HCT116 (cell line): Measurements from ENCODE around the gene HBP1. TPM values are rescaled to one million over a fixed set of nuclear protein-coding genes. Genes with fewer than 3 reads are reported as not detected.

Experiments
- ATAC-seq: fragments of 200-7000 bp; cut with Tn5 transposase; 2 replicates; pipeline ENCODE4 v1.9.1; 2020; ENCODE audit warnings: mild to moderate bottlenecking, moderate library complexity
- BruUV-seq: library from RNA; stranded (reverse); fragments of 400-500 nt; replicated peaks from 2 replicates; lab custom pipeline; 2021; lab: Mats Ljungman, UMichigan
- CTCF ChIA-PET: fragments of 300-600 bp; sonication (Branson Sonifier 250); formaldehyde crosslinking; loops from one replicate; lab custom pipeline; 2021; ENCODE audit warnings: antibody characterized with exemption; lab: Charles Lee
- POLR2A ChIA-PET: fragments of 300-600, 350-600 bp; sonication (Branson Sonifier 250); formaldehyde crosslinking; loops from one replicate; lab custom pipeline; 2021; ENCODE audit warnings: antibody characterized with exemption; lab: Charles Lee
- RAD21 ChIA-PET, 2 experiments: fragments of 300-600 bp; sonication (Branson Sonifier 250); formaldehyde crosslinking; loops; one replicate each; lab custom pipeline; 2023; ENCODE audit warnings: low total read pairs in 2 of 2; ENCODE audit not compliant: uncharacterized antibody in 2 of 2, unreplicated experiment in 2 of 2, low non-redundant PET in 1 of 2; lab: Charles Lee
- DNase-seq: peaks from one replicate; pipeline ENCODE4 v3.0.0-alpha.2; 2010; ENCODE audit warnings: low read depth, low spot score
- H2AFZ ChIP-seq: fragments of 200-600 bp; shearing (Covaris generic), sonication (generic); 2 replicates; pipeline ENCODE4 v1.6.1; 2017; ENCODE audit warnings: low read depth, mixed run types, mixed read lengths, antibody characterized with exemption, low read length; ENCODE audit not compliant: poor library complexity, severe bottlenecking
- H3K27ac ChIP-seq: 2 replicates; pipeline ENCODE4 v1.5.1; 2012; ENCODE audit warnings: low read depth, low read length
- H3K27me3 ChIP-seq: fragments of 200-600 bp; sonication (generic); 2 replicates; pipeline ENCODE4 v1.6.1; 2016; ENCODE audit warnings: mixed run types, low read length, mixed read lengths; ENCODE audit not compliant: insufficient read depth
- H3K36me3 ChIP-seq, 2 experiments: fragments of 200-500 bp in 1 of 2; fragments of 200-600 bp in 1 of 2; sonication (Bioruptor generic) in 1 of 2; sonication (generic) in 1 of 2; 2 replicates each; pipeline versions ENCODE4 v1.5.1 to v1.6.1; 2014 to 2016; ENCODE audit warnings: low read length in 2 of 2, inconsistent platforms in 1 of 2, mixed read lengths in 1 of 2, mixed run types in 1 of 2; ENCODE audit not compliant: insufficient read depth in 2 of 2, control insufficient read depth in 1 of 2
- H3K4me1 ChIP-seq, 2 experiments: fragments of 200-600 bp in 1 of 2; sonication (generic) in 1 of 2; 2 replicates each; pipeline versions ENCODE4 v1.5.1 to v1.6.1; 2012 to 2017; ENCODE audit warnings: low read length in 2 of 2, inconsistent platforms in 1 of 2, mild to moderate bottlenecking in 1 of 2, mixed read lengths in 1 of 2, mixed run types in 1 of 2, moderate library complexity in 1 of 2; ENCODE audit not compliant: insufficient read depth in 2 of 2, control insufficient read depth in 1 of 2
- H3K4me2 ChIP-seq: fragments of 200-600 bp; sonication (generic); 2 replicates; pipeline ENCODE4 v1.6.1; 2017; ENCODE audit warnings: mixed run types, low read length, mixed read lengths
- H3K4me3 ChIP-seq, 2 experiments: fragments of 200-600 bp in 1 of 2; sonication (generic) in 1 of 2; replicated peaks in 1 of 2; 2 replicates each; pipeline ENCODE4 v1.5.1; 2011 to 2016; ENCODE audit warnings: low read length in 2 of 2, control low read depth in 1 of 2, low read depth in 1 of 2, mild to moderate bottlenecking in 1 of 2, mixed read lengths in 1 of 2, mixed run types in 1 of 2
- H3K79me2 ChIP-seq: fragments of 200-600 bp; sonication (generic); 2 replicates; pipeline ENCODE4 v1.6.1; 2017; ENCODE audit warnings: mild to moderate bottlenecking, mixed run types, low read length, moderate library complexity, mixed read lengths; ENCODE audit not compliant: insufficient read depth
- H3K9ac ChIP-seq: fragments of 200-600 bp; sonication (generic); 2 replicates; pipeline ENCODE4 v1.6.1; 2016; ENCODE audit warnings: low read length, mixed read lengths
- H3K9me2 ChIP-seq: fragments of 200-600 bp; sonication (generic), shearing (Covaris generic); 2 replicates; pipeline ENCODE4 v1.6.1; 2017; ENCODE audit warnings: mixed run types, mild to moderate bottlenecking, moderate library complexity; ENCODE audit not compliant: insufficient read depth
- H3K9me3 ChIP-seq, 2 experiments: fragments of 200-500 bp in 1 of 2; fragments of 200-600 bp in 1 of 2; sonication (Bioruptor generic) in 1 of 2; sonication (generic) in 1 of 2; 2 replicates each; pipeline ENCODE4 v1.6.1; 2014 to 2017; ENCODE audit warnings: low read length in 2 of 2, mixed read lengths in 2 of 2, inconsistent platforms in 1 of 2, low read depth in 1 of 2, mild to moderate bottlenecking in 1 of 2, mixed run types in 1 of 2, moderate library complexity in 1 of 2; ENCODE audit not compliant: control insufficient read depth in 1 of 2, insufficient read depth in 1 of 2
- H4K20me1 ChIP-seq: fragments of 200-600 bp; sonication (generic), shearing (Covaris generic); 2 replicates; pipeline ENCODE4 v1.6.1; 2017; ENCODE audit warnings: mixed run types, mild to moderate bottlenecking, moderate library complexity; ENCODE audit not compliant: insufficient read depth
- ATF3 ChIP-seq: IDR thresholded peaks from 2 replicates; pipeline ENCODE4 v1.6.1; 2012
- CBX3 ChIP-seq: IDR thresholded peaks from 2 replicates; pipeline ENCODE4 v1.6.1; 2012; ENCODE audit warnings: low read depth
- ELF1 ChIP-seq: IDR thresholded peaks from 2 replicates; pipeline ENCODE4 v1.6.1; 2012; ENCODE audit warnings: low read depth, borderline replicate concordance
- FOSL1 ChIP-seq: IDR thresholded peaks from 2 replicates; pipeline ENCODE4 v1.6.1; 2012; ENCODE audit warnings: low read depth
- MAX ChIP-seq: IDR thresholded peaks from 2 replicates; pipeline ENCODE4 v1.6.1; 2012
- POLR2A ChIP-seq: IDR thresholded peaks from 2 replicates; pipeline ENCODE4 v1.7.0; 2011; ENCODE audit warnings: borderline replicate concordance; ENCODE audit not compliant: insufficient read depth, insufficient read length; ENCODE audit errors: extremely low read depth
- POLR2AphosphoS5 ChIP-seq: IDR thresholded peaks from 2 replicates; pipeline ENCODE4 v1.6.1; 2011; ENCODE audit warnings: mild to moderate bottlenecking, low read depth, low read length, moderate library complexity
- SIN3A ChIP-seq: IDR thresholded peaks from 2 replicates; pipeline ENCODE4 v1.6.1; 2012; ENCODE audit warnings: low read depth
- SP1 ChIP-seq: IDR thresholded peaks from 2 replicates; pipeline ENCODE4 v1.6.1; 2012; ENCODE audit warnings: low read depth
- SRF ChIP-seq: IDR thresholded peaks from 2 replicates; pipeline ENCODE4 v1.6.1; 2012; ENCODE audit warnings: low read depth
- YY1 ChIP-seq: IDR thresholded peaks from 2 replicates; pipeline ENCODE4 v1.6.1; 2011; ENCODE audit warnings: low read length, low read depth, moderate library complexity, mild to moderate bottlenecking; ENCODE audit not compliant: insufficient replicate concordance; ENCODE audit errors: extremely low read depth
- ZBTB33 ChIP-seq: IDR thresholded peaks from 2 replicates; pipeline ENCODE4 v1.6.1; 2011; ENCODE audit warnings: mild to moderate bottlenecking, low read length, moderate library complexity; ENCODE audit not compliant: insufficient replicate concordance; ENCODE audit errors: extremely low read depth
- ZFX ChIP-seq: fragments of 450-650 bp; IDR thresholded peaks from 2 replicates; pipeline ENCODE4 v1.6.1; 2017
- intact Hi-C: fragments of 100-400 bp; cut with micrococcal nuclease; formaldehyde crosslinking; loops from 2 replicates; pipeline ENCODE4 v1.10.0; 2022
- total RNA-seq: library from RNA; stranded (reverse); gene quantifications from one replicate; pipeline ENCODE4 v1.2.1, GENCODE V29; 2021; ENCODE audit not compliant: unreplicated experiment

The HBP1 gene
- total RNA-seq, 1 experiment from 2014 or later: 24.3 TPM

- H3K9me2 ChIP-seq: no peaks in the 10 kb centered on the region
- H3K9me3 ChIP-seq: no peaks in the 10 kb centered on the region
- no peak overlapping the region for H3K27ac ChIP-seq
- intact Hi-C loops: no loop called here
- TF ChIP-seq ELF1 (no peak), YY1 (no peak), POLR2AphosphoS5 (no peak), POLR2A (no peak), SP1 (no peak), ZFX (no peak), SRF (no peak), MAX (no peak), ATF3 (no peak), CBX3 (no peak), FOSL1 (no peak), ZBTB33 (no peak), SIN3A (no peak)
- TF ChIP-seq, all 23 proteins: peak for 0
- H3K79me2 ChIP-seq: peaks cover 48% of the 10 kb centered on the region
- no peaks in the 10 kb centered on the region for H3K36me3 ChIP-seq
- ChIA-PET POLR2A (no interaction called here), CTCF (interaction anchor here (1.5 kb wide), 1 partner anchor 22 kb away, joined by 3 read pairs; no protein-coding TSS in a partner anchor), RAD21 (no interaction called here)
- no peaks in the 10 kb centered on the region for H4K20me1 ChIP-seq
- H3K9ac ChIP-seq: no peak overlapping the region
- no peaks in the 10 kb centered on the region for H3K27me3 ChIP-seq
- DNase-seq: no peak
- H3K4me3 ChIP-seq: no peak overlapping the region
- ATAC-seq: no peak
- no TSS peak for BruUV-seq
- H3K4me2 ChIP-seq: no peak overlapping the region
- peaks cover 5 to 13% of the 10 kb centered on the region in 2 experiments; a peak in 3 of 4 replicates for H3K4me1 ChIP-seq
- no peak overlapping the region for H2AFZ ChIP-seq
Observed at GRCh38 chr7:107172276-107173032, 3.7 kb downstream of the HBP1 start.
